Measurements from ENCODE around the gene ALDH3A1. TPM values are rescaled to one million over a fixed set of nuclear protein-coding genes. Genes with fewer than 3 reads are reported as not detected.

ALDH3A1 gene
- polyA plus RNA-seq, 1 donor from 2014 or later = 0.10 TPM

Other genes with a start within 250 kb of the ALDH3A1 start
- not detected in 2 replicates for gene SLC47A1, start 214.4 kb downstream of the ALDH3A1 start, polyA plus RNA-seq
- 36.2 and 51.2 TPM in 2 replicates for gene ALDH3A2, start 99.5 kb downstream of the ALDH3A1 start, polyA plus RNA-seq
- gene SLC47A2, start 31.7 kb downstream of the ALDH3A1 start, polyA plus RNA-seq = not detected in 2 replicates
- 48.4 and 55.1 TPM in 2 replicates for gene ULK2, start 119.6 kb upstream of the ALDH3A1 start, polyA plus RNA-seq
- 26.9 and 27.3 TPM in 2 replicates for gene AKAP10, start 229.5 kb upstream of the ALDH3A1 start, polyA plus RNA-seq